ENCODE data around the gene CDCA7L.

The CDCA7L gene

GRCh38 chr7:21922605-21923004 lies 23.1 kb downstream of the CDCA7L start:
- TF ChIP-seq, protein P1, sequence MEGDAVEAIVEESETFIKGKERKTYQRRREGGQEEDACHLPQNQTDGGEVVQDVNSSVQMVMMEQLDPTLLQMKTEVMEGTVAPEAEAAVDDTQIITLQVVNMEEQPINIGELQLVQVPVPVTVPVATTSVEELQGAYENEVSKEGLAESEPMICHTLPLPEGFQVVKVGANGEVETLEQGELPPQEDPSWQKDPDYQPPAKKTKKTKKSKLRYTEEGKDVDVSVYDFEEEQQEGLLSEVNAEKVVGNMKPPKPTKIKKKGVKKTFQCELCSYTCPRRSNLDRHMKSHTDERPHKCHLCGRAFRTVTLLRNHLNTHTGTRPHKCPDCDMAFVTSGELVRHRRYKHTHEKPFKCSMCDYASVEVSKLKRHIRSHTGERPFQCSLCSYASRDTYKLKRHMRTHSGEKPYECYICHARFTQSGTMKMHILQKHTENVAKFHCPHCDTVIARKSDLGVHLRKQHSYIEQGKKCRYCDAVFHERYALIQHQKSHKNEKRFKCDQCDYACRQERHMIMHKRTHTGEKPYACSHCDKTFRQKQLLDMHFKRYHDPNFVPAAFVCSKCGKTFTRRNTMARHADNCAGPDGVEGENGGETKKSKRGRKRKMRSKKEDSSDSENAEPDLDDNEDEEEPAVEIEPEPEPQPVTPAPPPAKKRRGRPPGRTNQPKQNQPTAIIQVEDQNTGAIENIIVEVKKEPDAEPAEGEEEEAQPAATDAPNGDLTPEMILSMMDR (conservative IDR thresholded peaks at IDR 0.05; ENCODE audit: low read depth, low read length), result no peak
- no peak overlapping the region for H3K4me3 ChIP-seq (ENCODE audit: low read depth, low read length)
- no peak for DNase-seq (ENCODE audit: low read depth)

DNA sequence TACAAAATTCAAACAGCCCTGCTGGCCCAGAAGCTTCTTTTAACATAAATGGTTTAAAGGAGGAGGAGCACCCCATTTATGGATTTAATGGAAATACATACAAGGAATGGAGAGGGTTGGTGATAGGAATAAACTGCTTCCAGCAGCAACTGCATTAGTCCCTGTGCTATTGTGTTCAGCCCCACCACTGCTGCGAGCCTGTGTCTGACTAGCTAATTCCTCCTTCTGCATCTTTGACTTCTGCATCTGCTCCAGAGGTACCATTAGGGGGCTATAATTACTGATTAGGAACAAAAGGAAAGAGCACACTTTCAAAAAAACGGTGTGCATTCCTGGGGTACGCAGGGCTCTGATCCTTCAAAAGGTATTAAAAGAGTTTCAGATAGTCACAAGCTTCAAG lies 24.8 kb downstream of the CDCA7L start:
- DNase-seq (ENCODE audit: low read depth), result no peak
- H3K4me3 ChIP-seq (ENCODE audit: low read depth, low read length), result no peak overlapping the region
- TF ChIP-seq, protein P1 (conservative IDR thresholded peaks at IDR 0.05; ENCODE audit: low read depth, low read length), result no peak

DNA sequence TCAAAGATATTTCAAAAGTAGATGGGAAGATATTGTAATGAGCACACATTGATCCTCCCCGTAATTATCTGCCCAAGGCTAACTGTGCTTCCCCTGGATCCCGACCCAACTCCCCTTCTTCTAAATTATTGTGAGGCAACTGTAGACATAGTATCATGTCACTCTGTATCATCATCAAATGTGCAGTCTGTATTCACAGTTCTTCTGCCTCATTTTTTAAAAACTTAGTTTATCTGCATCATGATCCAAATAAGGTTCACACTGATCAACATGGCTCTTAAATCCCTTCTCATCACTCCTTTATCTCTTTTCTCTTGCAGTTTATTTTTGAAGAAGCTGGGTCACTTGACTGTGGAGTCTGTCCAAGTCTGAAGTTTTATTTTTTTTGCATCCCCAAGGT lies 27.5 kb downstream of the CDCA7L start:
- H3K4me3 ChIP-seq (ENCODE audit: low read depth, low read length), result no peak overlapping the region
- DNase-seq (ENCODE audit: low read depth), result no peak
- TF ChIP-seq, protein P1 (conservative IDR thresholded peaks at IDR 0.05; ENCODE audit: low read depth, low read length), result no peak

DNA sequence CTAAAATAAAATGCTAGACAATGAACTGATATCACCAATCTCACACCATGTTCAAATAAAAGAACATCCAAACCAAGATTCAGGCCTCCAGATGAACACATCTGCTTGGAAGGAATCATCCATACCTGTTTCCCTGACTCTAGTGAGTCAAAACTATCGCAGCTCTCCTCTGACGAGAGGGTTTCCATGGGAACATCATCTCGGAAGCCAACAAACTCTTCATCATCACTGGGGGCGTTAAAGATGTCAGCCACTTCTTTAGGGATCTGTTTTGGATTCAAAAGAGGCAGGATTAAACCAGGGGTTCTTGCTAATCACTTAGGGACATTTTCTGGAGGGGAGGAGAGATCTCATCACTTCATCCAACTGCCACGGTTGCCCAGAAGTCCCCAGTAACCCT lies 29.1 kb downstream of the CDCA7L start:
- no peak for DNase-seq (ENCODE audit: low read depth)
- H3K4me3 ChIP-seq (ENCODE audit: low read depth, low read length), result no peak overlapping the region
- TF ChIP-seq, protein P1 (conservative IDR thresholded peaks at IDR 0.05; ENCODE audit: low read depth, low read length), result no peak

- TF ChIP-seq, protein P1 (conservative IDR thresholded peaks at IDR 0.05; ENCODE audit: low read depth, low read length), result no peak
- H3K4me3 ChIP-seq (ENCODE audit: low read depth, low read length), result no peak overlapping the region
- DNase-seq (ENCODE audit: low read depth), result no peak
These were observed 29.5 kb downstream of the CDCA7L start for GRCh38 chr7:21916176-21916575.

GRCh38 chr7:21915140-21915539 lies 30.6 kb downstream of the CDCA7L start:
- TF ChIP-seq, protein P1 (conservative IDR thresholded peaks at IDR 0.05; ENCODE audit: low read depth, low read length), result no peak
- no peak for DNase-seq (ENCODE audit: low read depth)
- H3K4me3 ChIP-seq (ENCODE audit: low read depth, low read length), result no peak overlapping the region

GRCh38 chr7:21914671-21915070 lies 31.0 kb downstream of the CDCA7L start:
- H3K4me3 ChIP-seq (ENCODE audit: low read depth, low read length), result no peak overlapping the region
- DNase-seq (ENCODE audit: low read depth), result no peak
- TF ChIP-seq, protein P1 (conservative IDR thresholded peaks at IDR 0.05; ENCODE audit: low read depth, low read length), result no peak

Measured in choroid plexus epithelial cell (primary cell).